Endothelial cell of umbilical vein (primary cell): ENCODE data around the gene MFSD1.

ENCODE experiments used
- EZH2 ChIP-seq: IDR thresholded peaks from 2 replicates; pipeline ENCODE4 v1.6.1; 2012; ENCODE audit warnings: borderline replicate concordance, low read depth, mild to moderate bottlenecking, moderate library complexity, low read length, inconsistent platforms; ENCODE audit not compliant: severe bottlenecking
- FOS ChIP-seq: IDR thresholded peaks from 2 replicates; pipeline ENCODE4 v1.6.1; 2011; ENCODE audit warnings: mild to moderate bottlenecking, low read length, moderate library complexity, borderline replicate concordance; ENCODE audit not compliant: insufficient read depth
- POLR2A ChIP-seq: IDR thresholded peaks from 2 replicates; pipeline ENCODE4 v1.6.1; 2012; ENCODE audit warnings: low read depth, mild to moderate bottlenecking, control low read depth, low read length
- POLR2AphosphoS5 ChIP-seq: IDR thresholded peaks from 2 replicates; pipeline ENCODE4 v1.6.1; 2012; ENCODE audit warnings: low read depth, mild to moderate bottlenecking, control low read depth, low read length, moderate library complexity; ENCODE audit not compliant: insufficient read depth
- TF ChIP-seq, protein P1 (sequence below), 2 donors: IDR thresholded peaks; 1 replicate in 1 of 2; 2 replicates in 1 of 2; pipeline ENCODE4 v1.5.1; 2011; ENCODE audit warnings: low read length in 2 of 2, mild to moderate bottlenecking in 2 of 2, moderate library complexity in 2 of 2, control low read depth in 1 of 2, inconsistent platforms in 1 of 2, low read depth in 1 of 2; ENCODE audit not compliant: insufficient read depth in 1 of 2; ENCODE audit errors: extremely low read depth in 1 of 2

DNA sequence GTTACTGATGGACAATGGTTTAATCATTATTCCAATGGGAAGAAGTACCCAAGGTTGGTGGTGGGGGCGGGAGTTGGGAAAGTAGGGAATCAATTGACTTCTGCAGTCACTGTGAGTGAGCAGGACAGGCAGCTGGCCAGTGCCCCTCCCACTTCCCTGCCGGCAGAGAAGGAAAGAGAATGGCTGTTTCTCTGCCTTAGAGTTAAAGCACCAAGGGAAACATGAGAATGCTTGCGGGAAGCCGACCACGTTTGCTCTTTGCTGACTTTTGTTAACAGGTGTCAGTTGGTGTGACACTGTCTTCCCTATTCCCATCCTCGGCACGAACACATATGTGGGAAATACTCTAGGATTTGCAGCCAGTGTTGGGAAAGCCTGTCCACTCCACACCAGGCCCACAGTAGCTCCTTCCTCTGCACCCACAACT is 33.5 kb upstream of the MFSD1 start:
- TF ChIP-seq, protein P1, sequence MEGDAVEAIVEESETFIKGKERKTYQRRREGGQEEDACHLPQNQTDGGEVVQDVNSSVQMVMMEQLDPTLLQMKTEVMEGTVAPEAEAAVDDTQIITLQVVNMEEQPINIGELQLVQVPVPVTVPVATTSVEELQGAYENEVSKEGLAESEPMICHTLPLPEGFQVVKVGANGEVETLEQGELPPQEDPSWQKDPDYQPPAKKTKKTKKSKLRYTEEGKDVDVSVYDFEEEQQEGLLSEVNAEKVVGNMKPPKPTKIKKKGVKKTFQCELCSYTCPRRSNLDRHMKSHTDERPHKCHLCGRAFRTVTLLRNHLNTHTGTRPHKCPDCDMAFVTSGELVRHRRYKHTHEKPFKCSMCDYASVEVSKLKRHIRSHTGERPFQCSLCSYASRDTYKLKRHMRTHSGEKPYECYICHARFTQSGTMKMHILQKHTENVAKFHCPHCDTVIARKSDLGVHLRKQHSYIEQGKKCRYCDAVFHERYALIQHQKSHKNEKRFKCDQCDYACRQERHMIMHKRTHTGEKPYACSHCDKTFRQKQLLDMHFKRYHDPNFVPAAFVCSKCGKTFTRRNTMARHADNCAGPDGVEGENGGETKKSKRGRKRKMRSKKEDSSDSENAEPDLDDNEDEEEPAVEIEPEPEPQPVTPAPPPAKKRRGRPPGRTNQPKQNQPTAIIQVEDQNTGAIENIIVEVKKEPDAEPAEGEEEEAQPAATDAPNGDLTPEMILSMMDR (IDR thresholded peaks at IDR 0.05; ENCODE audit: extremely low read depth in 1 of 2, insufficient read depth in 1 of 2, low read depth in 1 of 2, low read length in 2 of 2): no peak
- TF ChIP-seq POLR2A (no peak), POLR2AphosphoS5 (no peak), EZH2 (no peak), FOS (no peak)
